Measurements from ENCODE around the gene MRPL28. TPM values are rescaled to one million over a fixed set of nuclear protein-coding genes. Genes with fewer than 3 reads are reported as not detected.

Gene MRPL28
- total RNA-seq, 4 donors from 2014 or later: 39.9 to 106 (median 80.7) TPM

DNA sequence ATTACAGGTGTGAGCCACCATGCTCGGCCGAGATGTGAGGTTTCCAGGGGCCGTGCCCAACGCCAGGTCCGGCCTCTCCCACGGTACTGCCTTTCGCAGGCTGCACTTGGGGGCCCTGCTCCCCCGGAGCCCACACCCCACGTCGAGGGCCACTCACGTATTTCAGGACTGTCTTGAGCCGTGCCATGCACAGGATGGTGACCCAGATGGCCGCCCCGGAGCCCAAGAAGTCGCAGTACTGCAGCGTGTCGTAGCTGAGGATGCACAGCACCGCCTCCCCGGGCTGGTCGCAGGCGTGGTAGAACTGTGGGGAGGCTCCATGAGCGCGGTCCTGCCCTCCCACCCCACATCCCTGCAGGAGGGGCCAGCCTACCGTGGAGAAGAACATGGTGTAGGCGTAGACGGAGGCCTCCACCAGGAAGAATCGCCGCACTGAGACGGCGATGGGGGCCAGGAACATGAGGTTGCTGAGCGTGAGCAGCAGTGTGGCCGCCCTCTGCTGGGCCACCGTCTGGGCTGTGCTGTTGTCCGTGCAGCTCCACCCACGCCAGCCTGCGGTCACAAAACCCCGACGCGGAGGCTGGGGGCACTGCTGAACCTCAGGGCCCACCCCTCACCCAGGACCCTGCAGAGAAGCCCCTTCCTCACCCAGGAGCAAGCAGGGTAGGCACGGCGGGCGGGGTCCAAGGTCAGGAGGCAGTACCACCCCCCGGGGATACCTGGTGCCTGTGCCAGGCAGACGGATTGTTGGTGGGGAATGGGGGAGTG is 3.7 kb upstream of the MRPL28 start:
- no peaks in the 10 kb centered on the region for H3K9me3 ChIP-seq
- no peak for DNase-seq
- no peak overlapping the region for H3K27ac ChIP-seq
- H3K36me3 ChIP-seq: peaks cover 7 to 33% of the 10 kb centered on the region in 2 donors
- peaks cover 6 to 21% of the 10 kb centered on the region in 2 donors for H3K4me1 ChIP-seq
- H3K27me3 ChIP-seq: no peaks in the 10 kb centered on the region
- TF ChIP-seq, protein P1, sequence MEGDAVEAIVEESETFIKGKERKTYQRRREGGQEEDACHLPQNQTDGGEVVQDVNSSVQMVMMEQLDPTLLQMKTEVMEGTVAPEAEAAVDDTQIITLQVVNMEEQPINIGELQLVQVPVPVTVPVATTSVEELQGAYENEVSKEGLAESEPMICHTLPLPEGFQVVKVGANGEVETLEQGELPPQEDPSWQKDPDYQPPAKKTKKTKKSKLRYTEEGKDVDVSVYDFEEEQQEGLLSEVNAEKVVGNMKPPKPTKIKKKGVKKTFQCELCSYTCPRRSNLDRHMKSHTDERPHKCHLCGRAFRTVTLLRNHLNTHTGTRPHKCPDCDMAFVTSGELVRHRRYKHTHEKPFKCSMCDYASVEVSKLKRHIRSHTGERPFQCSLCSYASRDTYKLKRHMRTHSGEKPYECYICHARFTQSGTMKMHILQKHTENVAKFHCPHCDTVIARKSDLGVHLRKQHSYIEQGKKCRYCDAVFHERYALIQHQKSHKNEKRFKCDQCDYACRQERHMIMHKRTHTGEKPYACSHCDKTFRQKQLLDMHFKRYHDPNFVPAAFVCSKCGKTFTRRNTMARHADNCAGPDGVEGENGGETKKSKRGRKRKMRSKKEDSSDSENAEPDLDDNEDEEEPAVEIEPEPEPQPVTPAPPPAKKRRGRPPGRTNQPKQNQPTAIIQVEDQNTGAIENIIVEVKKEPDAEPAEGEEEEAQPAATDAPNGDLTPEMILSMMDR (IDR thresholded peaks at IDR 0.05): no peak
- no peak for TF ChIP-seq POLR2A (IDR thresholded peaks at IDR 0.05)
- WGBS, 2 donors: 95 to 97% methylated on average over 28 to 37 of the region's 44 CpGs
- no peak overlapping the region for H3K4me3 ChIP-seq (replicated peaks in 1 of 3)
- intact Hi-C loops (cut with DNase I): no loop called here

DNA sequence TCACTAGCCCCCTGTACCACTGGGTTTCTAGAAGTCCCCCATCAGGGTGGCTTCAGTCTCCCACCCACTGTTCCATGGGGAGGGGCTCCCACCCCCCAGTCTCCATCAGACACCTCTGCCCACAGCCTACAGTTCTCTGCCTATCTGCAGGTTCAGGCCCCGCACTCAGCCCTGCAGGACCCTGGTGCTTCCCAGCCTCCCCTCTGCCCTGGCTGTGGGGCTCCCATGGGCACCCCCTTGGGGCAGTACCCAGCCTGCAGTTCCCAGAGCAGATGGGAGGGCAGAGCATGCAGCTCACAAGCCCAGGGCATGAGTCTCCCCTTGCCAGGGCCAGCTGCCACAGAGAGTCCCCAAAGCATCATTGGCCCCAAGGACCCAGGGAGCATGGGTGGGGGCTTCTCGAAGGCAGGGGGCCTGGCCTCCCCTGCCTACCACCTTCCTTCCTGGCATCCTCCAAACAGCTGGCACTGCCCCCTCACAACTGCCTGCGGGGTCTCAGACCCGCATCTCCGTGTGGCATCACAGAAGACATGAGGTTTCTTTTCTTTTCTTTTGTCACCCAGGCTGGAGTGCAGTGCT is 2.8 kb upstream of the MRPL28 start:
- no peaks in the 10 kb centered on the region for H3K9me3 ChIP-seq
- intact Hi-C loops (cut with DNase I): no loop called here
- no peaks in the 10 kb centered on the region for H3K27me3 ChIP-seq
- no peak overlapping the region for H3K4me3 ChIP-seq (replicated peaks in 1 of 3)
- no peak for DNase-seq
- WGBS, 2 donors: 79 to 97% methylated on average over 4 to 5 of the region's 5 CpGs
- TF ChIP-seq, protein P1 (IDR thresholded peaks at IDR 0.05): no peak
- no peak for TF ChIP-seq POLR2A (IDR thresholded peaks at IDR 0.05)
- H3K27ac ChIP-seq: no peak overlapping the region
- H3K36me3 ChIP-seq: peaks cover 15 to 41% of the 10 kb centered on the region in 2 donors
- H3K4me1 ChIP-seq: peaks cover 6 to 17% of the 10 kb centered on the region in 2 donors

DNA sequence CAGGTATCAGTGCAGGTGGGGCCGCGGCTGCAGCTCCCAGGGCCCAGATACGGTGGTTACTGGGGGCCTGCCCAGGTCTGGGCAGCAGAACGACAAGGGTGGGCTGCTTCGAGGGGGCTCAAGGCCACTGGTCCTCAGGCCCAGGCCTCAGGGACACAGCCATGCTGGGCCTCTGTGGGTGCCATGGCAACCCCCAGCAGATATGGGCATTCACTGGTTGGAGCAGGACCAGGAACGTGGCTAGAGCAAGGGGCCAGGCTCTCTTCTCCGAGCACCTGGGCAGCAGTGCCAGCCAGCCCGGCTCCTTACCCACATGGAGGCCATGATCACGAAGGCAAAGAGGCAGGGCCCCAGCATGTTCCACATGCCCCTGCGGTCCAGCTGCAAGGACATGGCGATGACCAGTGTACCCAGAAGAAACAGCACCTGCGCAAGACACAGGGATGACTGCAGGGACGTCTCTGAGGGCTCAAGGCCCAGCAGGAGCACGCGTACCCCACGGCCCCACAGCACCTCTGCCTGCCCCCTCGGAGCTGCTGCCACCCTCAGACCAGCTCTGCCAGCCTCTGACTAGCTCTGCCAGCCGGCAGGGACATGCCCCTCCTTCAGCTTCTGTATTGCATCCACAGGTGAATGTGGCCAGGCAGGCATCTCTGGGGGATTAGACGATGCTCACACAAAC is 2.1 kb upstream of the MRPL28 start:
- TF ChIP-seq, protein P1 (IDR thresholded peaks at IDR 0.05): no peak
- no peak for TF ChIP-seq POLR2A (IDR thresholded peaks at IDR 0.05)
- Histone ChIP-seq H3K9me3 (no peaks in the 10 kb centered on the region), H3K4me1 (peaks cover 6 to 17% of the 10 kb centered on the region in 2 donors), H3K36me3 (peaks cover 19 to 46% of the 10 kb centered on the region in 2 donors), H3K27me3 (no peaks in the 10 kb centered on the region), H3K27ac (no peak overlapping the region), H3K4me3 (replicated peaks in 1 of 3) (no peak overlapping the region)
- WGBS, 2 donors: 96 to 98% methylated on average over 13 to 16 of the region's 19 CpGs
- no peak for DNase-seq
- intact Hi-C loops (cut with DNase I): no loop called here

DNA sequence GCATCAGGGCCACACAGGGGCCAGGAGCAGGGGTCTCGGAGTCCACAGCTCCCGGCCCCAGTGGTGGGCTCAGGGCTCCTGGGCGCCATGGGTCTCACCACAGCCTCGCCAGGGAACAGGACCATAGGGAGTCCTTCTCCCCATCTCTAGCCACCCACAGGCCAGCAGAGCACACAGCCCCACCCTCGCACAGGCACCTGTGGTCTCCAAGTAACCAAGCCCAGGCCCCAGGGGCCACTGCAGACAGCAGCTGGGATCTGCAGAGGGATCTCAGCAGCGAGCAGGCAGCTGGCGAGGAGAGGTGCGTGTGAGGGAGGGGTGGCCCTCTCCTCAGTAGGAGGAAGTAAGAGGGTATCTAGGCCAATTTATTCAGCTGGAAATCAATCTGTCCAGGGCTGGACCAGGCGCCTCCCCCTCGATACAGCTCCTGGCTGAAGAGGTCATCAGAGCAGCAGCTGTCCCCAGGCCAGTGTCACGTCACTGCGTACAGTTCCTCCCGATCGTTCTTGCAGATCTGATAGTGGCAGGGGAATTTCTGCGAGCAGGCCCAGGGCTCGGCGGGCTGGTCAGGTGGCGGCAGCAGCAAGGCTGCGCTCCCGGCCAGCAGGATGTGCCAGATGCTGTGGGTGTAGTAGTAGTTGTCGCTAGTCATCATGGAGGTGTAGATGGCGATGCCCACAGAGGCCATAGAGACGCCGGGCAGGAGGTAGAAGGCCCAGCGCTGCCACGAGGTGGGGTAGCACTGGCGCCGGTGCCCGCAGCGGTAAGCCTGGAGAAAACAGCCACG is 1.4 kb upstream of the MRPL28 start:
- Histone ChIP-seq H3K27ac (no peak overlapping the region), H3K36me3 (peaks cover 27 to 46% of the 10 kb centered on the region in 2 donors), H3K9me3 (no peaks in the 10 kb centered on the region), H3K4me1 (peaks cover 6 to 17% of the 10 kb centered on the region in 2 donors), H3K4me3 (replicated peaks in 1 of 3) (no peak overlapping the region), H3K27me3 (no peaks in the 10 kb centered on the region)
- 91 to 93% methylated on average over 16 to 26 of the region's 31 CpGs for WGBS, 2 donors
- no peak for DNase-seq
- intact Hi-C loops (cut with DNase I): no loop called here
- no peak for TF ChIP-seq POLR2A (IDR thresholded peaks at IDR 0.05)
- TF ChIP-seq, protein P1 (IDR thresholded peaks at IDR 0.05): no peak
